Hypothalamus (tissue), 51 donors: ENCODE data around the gene PIM3.

ENCODE experiments used
- DNase-seq, 51 donors: peaks; one replicate each; lab custom pipeline; 2025; lab: John Stamatoyannopoulos, UW

Gene PIM3

GRCh38 chr22:49960159-49961004 is at the start of gene PIM3:
TSS of gene PIM3 (plus strand) at chr22:49960772. CDS start at chr22:49960948, 176 bp downstream.
- DNase-seq, result peak; percentile 66 to 96 (median 89)

- DNase-seq, result no peak
Observed at GRCh38 chr22:49911881-49912625, 48.5 kb upstream of the PIM3 start.

DNA sequence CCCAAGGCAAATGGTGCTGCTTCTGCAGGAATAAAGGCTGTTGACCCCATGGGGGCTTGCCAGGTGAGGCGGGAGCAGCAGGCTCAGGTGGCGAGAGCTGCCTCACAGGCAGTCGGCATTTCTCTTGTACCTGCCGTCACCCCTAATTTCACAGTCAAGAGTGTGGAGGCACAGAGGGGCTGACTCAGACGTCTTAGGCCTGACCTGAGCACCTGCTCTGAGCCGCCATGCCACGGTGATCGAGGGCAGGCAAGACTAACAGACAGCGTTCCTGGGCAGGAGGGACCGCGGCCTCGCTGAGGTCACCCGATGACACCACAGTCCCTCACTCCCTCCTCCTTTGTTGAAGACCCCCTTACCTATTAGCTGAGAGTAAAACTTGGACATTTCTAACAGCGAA is 47.5 kb upstream of the PIM3 start:
- no peak for DNase-seq

- DNase-seq, result no peak
Observed at GRCh38 chr22:49913446-49913845, 47.1 kb upstream of the PIM3 start.

- no peak for DNase-seq
Observed at GRCh38 chr22:49914256-49914655, 46.3 kb upstream of the PIM3 start.

- no peak for DNase-seq
Observed at GRCh38 chr22:49915610-49916009, 45.0 kb upstream of the PIM3 start.

DNA sequence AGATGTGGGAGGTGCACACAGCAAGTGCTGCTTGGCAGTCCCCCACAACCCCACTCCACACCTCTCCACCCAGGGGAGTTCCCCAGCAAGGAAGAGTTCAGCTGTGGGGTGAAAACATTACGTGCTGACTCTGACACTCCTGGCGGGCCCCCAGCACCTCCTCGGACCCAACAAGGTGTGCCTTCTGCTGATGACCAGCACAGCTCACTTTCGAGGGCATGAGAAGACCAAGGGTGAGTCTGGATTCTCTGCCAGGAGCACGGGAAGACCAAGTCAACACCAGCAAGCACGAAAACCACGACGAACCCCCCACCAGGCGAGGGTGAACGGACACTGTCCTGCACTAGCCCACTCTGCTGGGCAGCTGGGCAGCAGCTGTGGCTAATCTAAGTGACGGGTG is 43.7 kb upstream of the PIM3 start:
- DNase-seq, result no peak

DNA sequence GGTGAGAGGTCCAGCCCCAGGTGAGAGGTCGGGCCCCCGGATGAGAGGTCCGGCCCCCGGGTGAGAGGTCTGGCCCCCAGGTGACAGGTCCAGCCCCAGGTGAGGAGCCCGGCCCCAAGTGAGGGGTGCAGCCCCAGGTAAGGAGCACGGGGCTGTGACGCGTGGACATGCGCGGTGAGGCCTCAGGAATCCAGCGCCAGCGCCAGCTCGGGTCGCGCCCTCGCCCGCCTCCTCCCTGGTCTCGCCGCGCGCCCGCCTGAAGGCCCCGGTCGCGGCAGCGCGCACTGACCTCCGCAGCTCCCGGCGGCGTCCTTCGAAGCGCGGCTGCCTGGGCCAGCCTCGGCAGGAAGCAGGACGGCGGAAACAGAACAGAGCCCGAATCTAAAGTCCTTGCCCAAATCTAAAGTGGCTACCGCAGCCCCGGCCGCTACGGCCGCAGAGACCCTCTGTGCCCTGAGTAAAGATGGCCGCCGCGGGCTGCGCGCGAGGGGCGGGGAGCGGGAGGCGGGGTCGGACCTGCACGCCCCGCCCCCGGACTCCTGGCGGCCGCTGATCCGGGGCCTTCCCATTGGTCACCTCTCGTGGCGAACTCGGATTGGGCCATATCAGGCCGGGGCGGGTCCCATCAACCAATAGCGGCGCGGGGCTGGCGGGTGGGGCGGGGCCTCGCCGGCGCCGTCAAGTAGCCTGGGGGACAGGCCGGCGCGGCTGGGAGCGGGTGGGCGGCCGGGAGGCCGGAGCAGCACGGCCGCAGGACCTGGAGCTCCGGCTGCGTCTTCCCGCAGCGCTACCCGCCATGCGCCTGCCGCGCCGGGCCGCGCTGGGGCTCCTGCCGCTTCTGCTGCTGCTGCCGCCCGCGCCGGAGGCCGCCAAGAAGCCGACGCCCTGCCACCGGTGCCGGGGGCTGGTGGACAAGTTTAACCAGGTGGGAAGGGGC is 42.3 kb upstream of the PIM3 start, which contains the start of the genes ALG12 and CRELD2:
ALG12 (minus strand) TSS at position 465 of the 937 bp plus-strand sequence. CDS start 4,673 bp downstream, outside the sequence.
CRELD2 (plus strand) TSS at position 661 of the 937 bp plus-strand sequence; CDS start at position 797, 136 bp downstream.
- DNase-seq, result peak; percentile 57 to 99 (median 96)

DNA sequence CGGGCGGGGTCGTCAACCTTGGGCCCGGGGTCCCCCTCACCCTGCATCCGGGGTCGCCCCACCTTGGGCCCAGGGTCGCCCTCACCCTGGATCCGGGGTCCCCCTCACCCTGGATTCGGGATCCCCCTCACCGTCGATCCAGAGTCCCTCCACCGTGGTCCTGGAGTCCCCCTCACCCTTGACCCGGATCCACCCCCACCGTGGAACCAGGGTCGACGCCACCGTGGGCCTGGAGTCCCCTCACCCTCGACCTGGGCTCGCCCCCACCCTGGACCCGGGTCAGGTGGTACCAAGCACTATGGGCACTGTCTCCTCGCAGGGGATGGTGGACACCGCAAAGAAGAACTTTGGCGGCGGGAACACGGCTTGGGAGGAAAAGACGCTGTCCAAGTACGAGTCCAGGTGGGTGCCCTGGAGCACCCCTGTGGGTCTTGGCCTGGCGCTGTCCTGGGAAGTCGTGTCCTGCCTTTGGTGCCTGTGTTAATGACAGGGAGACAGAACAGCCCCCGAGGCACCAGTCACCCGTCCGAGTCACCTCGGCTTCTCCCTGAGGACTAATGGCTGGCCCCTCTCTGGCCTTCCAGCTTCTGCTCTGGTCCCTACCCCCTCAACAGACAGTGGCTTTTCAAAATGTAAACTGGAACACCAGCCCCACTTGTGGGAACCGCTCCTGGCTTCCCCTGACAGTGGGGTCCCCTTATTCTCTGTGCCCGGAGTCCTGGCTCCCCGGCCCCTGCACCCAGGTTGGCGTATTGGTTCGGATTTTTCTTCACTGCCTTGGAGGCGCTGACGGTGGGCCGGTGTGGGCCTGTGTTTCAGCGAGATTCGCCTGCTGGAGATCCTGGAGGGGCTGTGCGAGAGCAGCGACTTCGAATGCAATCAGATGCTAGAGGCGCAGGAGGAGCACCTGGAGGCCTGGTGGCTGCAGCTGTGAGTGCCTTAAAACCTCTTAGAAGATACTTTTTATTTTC is 41.4 kb upstream of the PIM3 start:
- no peak for DNase-seq

- no peak for DNase-seq
Observed at GRCh38 chr22:49920859-49921258, 39.7 kb upstream of the PIM3 start.

GRCh38 chr22:49921508-49922278 is 38.9 kb upstream of the PIM3 start:
- no peak for DNase-seq

DNA sequence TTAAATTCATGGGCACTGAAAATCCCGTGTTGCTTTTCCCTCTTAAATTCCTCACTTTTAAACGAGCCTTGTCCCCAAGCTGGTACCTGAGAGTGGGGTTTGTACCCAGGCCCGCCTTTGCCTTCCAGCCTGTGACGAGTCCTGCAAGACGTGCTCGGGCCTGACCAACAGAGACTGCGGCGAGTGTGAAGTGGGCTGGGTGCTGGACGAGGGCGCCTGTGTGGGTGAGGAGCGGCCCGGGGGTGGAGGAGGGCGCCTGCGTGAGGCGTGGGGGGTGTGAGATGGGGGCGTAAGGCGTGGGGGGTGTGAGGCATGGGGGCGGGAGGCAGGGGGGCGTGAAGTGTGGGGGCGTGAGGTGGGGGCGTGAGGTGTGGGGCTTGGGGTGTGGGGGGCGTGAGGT is 38.1 kb upstream of the PIM3 start:
- DNase-seq, result no peak

GRCh38 chr22:49922926-49923325 is 37.6 kb upstream of the PIM3 start:
- no peak for DNase-seq

DNA sequence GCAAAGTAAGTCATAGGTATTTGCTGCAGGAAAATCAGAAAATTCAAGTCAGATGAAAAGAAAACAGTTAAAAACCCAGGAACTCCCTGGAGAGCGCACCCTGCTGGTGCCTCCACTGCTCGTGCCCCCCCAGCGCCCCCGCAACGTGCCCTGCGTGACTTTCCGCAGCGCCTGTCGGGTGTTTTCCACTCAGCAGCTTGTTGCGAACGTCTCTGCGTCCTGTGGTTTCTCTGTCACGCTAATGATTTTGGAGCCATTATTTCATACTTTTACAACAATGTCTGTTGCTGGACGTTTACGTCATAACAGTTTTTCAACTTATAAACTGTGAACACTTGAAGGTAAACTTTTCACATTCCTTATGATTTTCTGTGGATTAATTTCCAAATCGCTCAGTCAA is 37.1 kb upstream of the PIM3 start:
- DNase-seq, result no peak

DNA sequence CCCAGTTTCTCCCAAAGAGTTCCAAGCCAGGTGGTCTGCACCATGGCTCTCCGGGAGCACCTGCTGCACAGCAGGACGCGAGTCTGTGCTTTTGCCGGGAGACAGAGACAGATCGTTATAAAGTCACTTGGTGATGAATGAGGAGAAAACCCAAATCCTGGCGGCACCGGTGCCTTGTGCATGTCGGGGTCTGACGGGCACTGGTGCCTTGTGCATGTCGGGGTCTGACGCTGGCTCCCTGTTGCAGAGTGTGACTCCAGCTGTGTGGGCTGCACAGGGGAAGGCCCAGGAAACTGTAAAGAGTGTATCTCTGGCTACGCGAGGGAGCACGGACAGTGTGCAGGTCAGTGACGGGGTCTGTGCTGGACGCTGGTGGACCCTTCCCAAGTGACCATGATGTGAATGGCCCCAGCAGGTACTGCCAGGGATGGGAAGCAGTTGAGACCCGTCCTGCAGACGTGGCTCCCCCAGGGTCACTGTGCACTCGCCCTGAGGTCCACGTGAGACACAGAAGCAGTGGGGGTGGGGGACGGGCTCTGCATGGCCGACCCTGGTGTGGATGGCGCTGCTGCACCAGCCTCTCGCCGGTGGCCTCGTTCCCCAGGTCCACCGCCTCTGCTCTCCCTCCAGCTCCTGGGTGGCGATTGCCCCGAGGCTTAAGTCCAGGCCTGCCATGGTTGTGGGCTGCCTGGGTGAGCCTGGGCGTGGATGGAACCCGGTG is 36.3 kb upstream of the PIM3 start:
- DNase-seq, result no peak

DNA sequence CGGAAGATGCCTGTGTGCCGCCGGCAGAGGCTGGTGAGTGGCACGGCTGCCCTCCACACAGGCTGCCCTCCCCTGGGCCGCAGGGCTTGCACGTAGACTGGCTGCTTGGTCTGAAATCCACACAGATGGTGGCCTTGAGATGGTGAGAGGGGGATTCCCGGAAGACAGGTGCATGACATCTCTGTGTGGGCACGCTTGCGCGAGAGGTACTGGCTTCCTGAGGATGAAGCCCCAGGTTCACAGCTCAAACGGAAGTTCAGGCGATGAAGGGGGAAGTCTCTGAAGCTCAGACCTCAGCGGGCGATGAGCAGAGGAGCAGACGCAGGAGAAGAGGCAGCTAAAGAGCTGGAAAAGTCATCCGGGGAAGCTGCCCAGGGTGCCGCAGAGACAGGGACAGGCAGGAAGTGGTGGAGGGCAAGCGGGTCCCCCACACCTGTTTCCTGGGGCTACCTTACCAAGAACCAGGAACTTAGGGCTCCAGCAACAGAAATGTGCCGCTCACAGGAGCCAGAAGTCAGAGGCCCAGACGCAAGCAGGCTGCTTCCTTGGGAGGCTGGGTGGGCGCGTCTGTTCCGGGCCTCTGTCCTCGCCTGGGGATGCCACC is 34.9 kb upstream of the PIM3 start:
- no peak for DNase-seq

- no peak for DNase-seq
Observed at GRCh38 chr22:49926916-49927315, 33.7 kb upstream of the PIM3 start.
